Effector memory CD4-positive, alpha-beta T cell (primary cell): ENCODE data around the gene ASB13.

Experiments used
- DNase-seq, 3 donors: peaks; one replicate each; pipeline ENCODE4 v3.0.0-alpha.2; 2020
- H3K27ac ChIP-seq: 2 replicates; pipeline ENCODE4 v1.7.0; 2013; ENCODE audit warnings: mild to moderate bottlenecking, low read length, moderate library complexity; ENCODE audit not compliant: insufficient read depth, poor library complexity, severe bottlenecking
- H3K27me3 ChIP-seq: replicated peaks from 2 replicates; pipeline ENCODE4 v1.7.0; 2013; ENCODE audit warnings: mild to moderate bottlenecking, low read length; ENCODE audit not compliant: insufficient read depth, control insufficient read depth, poor library complexity, severe bottlenecking
- H3K36me3 ChIP-seq: 2 replicates; pipeline ENCODE4 v1.7.0; 2013; ENCODE audit warnings: mild to moderate bottlenecking, low read length, moderate library complexity; ENCODE audit not compliant: control insufficient read depth, insufficient read depth
- H3K4me1 ChIP-seq: 2 replicates; pipeline ENCODE4 v1.7.0; 2013; ENCODE audit warnings: low read length, mild to moderate bottlenecking; ENCODE audit not compliant: control insufficient read depth, insufficient read depth, poor library complexity, severe bottlenecking
- H3K4me3 ChIP-seq: 2 replicates; pipeline ENCODE4 v1.7.0; 2013; ENCODE audit warnings: low read length, low read depth, mild to moderate bottlenecking; ENCODE audit not compliant: insufficient read depth, poor library complexity, severe bottlenecking
- H3K9me3 ChIP-seq: 2 replicates; pipeline ENCODE4 v1.7.0; 2013; ENCODE audit warnings: mild to moderate bottlenecking, low read length, moderate library complexity; ENCODE audit not compliant: control insufficient read depth

Gene ASB13

GRCh38 chr10:5618042-5618441, 48.4 kb downstream of the ASB13 start:
- Histone ChIP-seq H3K4me3 (no peak overlapping the region), H3K36me3 (no peaks in the 10 kb centered on the region), H3K4me1 (peaks cover 2% of the 10 kb centered on the region), H3K9me3 (no peaks in the 10 kb centered on the region), H3K27me3 (no peaks in the 10 kb centered on the region), H3K27ac (no peak overlapping the region)
- no peak for DNase-seq

- Histone ChIP-seq H3K27ac (no peak overlapping the region), H3K4me3 (no peak overlapping the region), H3K27me3 (no peaks in the 10 kb centered on the region), H3K4me1 (no peaks in the 10 kb centered on the region), H3K36me3 (no peaks in the 10 kb centered on the region), H3K9me3 (no peaks in the 10 kb centered on the region)
- no peak for DNase-seq
These were observed 48.9 kb downstream of the ASB13 start for GRCh38 chr10:5617521-5617920.

- no peak for DNase-seq
These were observed 49.6 kb downstream of the ASB13 start for GRCh38 chr10:5616836-5617235.

GRCh38 chr10:5616046-5616445, 50.3 kb downstream of the ASB13 start:
- Histone ChIP-seq H3K4me1 (no peaks in the 10 kb centered on the region), H3K27me3 (no peaks in the 10 kb centered on the region), H3K9me3 (no peaks in the 10 kb centered on the region), H3K36me3 (no peaks in the 10 kb centered on the region), H3K4me3 (no peak overlapping the region), H3K27ac (no peak overlapping the region)
- no peak for DNase-seq

More at GRCh38 chr10:5616836-5617235, 49.6 kb downstream of the ASB13 start:
- no peaks in the 10 kb centered on the region for H3K36me3 ChIP-seq
- H3K9me3 ChIP-seq: no peaks in the 10 kb centered on the region
- H3K27me3 ChIP-seq: no peaks in the 10 kb centered on the region
- no peaks in the 10 kb centered on the region for H3K4me1 ChIP-seq
- no peak overlapping the region for H3K27ac ChIP-seq
- no peak overlapping the region for H3K4me3 ChIP-seq

- no peaks in the 10 kb centered on the region for H3K4me1 ChIP-seq
- no peaks in the 10 kb centered on the region for H3K27me3 ChIP-seq
- H3K36me3 ChIP-seq: no peaks in the 10 kb centered on the region
- H3K4me3 ChIP-seq: no peak overlapping the region
- DNase-seq: no peak
- no peak overlapping the region for H3K27ac ChIP-seq
- H3K9me3 ChIP-seq: no peaks in the 10 kb centered on the region
These were observed 51.1 kb downstream of the ASB13 start for GRCh38 chr10:5615316-5615715.

- no peaks in the 10 kb centered on the region for H3K36me3 ChIP-seq
- no peaks in the 10 kb centered on the region for H3K27me3 ChIP-seq
- H3K9me3 ChIP-seq: no peaks in the 10 kb centered on the region
- no peak overlapping the region for H3K27ac ChIP-seq
- DNase-seq: no peak
- H3K4me3 ChIP-seq: no peak overlapping the region
- H3K4me1 ChIP-seq: no peaks in the 10 kb centered on the region
These were observed 52.2 kb downstream of the ASB13 start for GRCh38 chr10:5614155-5614721.

- H3K4me3 ChIP-seq: no peak overlapping the region
- no peak for DNase-seq
- no peaks in the 10 kb centered on the region for H3K36me3 ChIP-seq
- no peaks in the 10 kb centered on the region for H3K4me1 ChIP-seq
- no peak overlapping the region for H3K27ac ChIP-seq
- H3K9me3 ChIP-seq: no peaks in the 10 kb centered on the region
- no peaks in the 10 kb centered on the region for H3K27me3 ChIP-seq
These were observed 52.8 kb downstream of the ASB13 start for GRCh38 chr10:5613481-5614154.

- DNase-seq: no peak
- Histone ChIP-seq H3K36me3 (no peaks in the 10 kb centered on the region), H3K27me3 (no peaks in the 10 kb centered on the region), H3K9me3 (no peaks in the 10 kb centered on the region), H3K4me3 (no peak overlapping the region), H3K4me1 (no peaks in the 10 kb centered on the region), H3K27ac (no peak overlapping the region)
These were observed 54.3 kb downstream of the ASB13 start for GRCh38 chr10:5611899-5612680.

GRCh38 chr10:5609952-5610616, 56.3 kb downstream of the ASB13 start:
- no peaks in the 10 kb centered on the region for H3K36me3 ChIP-seq
- H3K27me3 ChIP-seq: no peaks in the 10 kb centered on the region
- H3K4me3 ChIP-seq: no peak overlapping the region
- H3K27ac ChIP-seq: no peak overlapping the region
- H3K9me3 ChIP-seq: no peaks in the 10 kb centered on the region
- DNase-seq: no peak
- H3K4me1 ChIP-seq: no peaks in the 10 kb centered on the region
